Astrocyte (in vitro differentiated cells and primary cell): Measurements from ENCODE around the gene KLHDC10. TPM values are rescaled to one million over a fixed set of nuclear protein-coding genes. Genes with fewer than 3 reads are reported as not detected.
"Not testable (repeated sequence)": the region's sequence is repeated elsewhere in the genome, so short reads cannot be mapped to it uniquely, and the experiment has no call there.

Source experiments
- DNase-seq: peaks from one replicate; pipeline ENCODE4 v3.0.0-alpha.2; 2010; ENCODE audit warnings: low read depth
- FAIRE-seq: peaks from 2 replicates; lab custom pipeline; 2011; peaks lifted over from hg19 to GRCh38; lab: Jason Lieb, UNC
- H2AFZ ChIP-seq: 2 replicates; pipeline ENCODE4 v1.6.0; 2012; ENCODE audit warnings: low read depth, low read length, inconsistent platforms
- H3K27ac ChIP-seq: 2 replicates; pipeline ENCODE4 v1.5.1; 2011; ENCODE audit warnings: low read depth, low read length, inconsistent platforms
- H3K27me3 ChIP-seq: 2 replicates; pipeline ENCODE4 v1.6.0; 2011; ENCODE audit warnings: low read length, inconsistent platforms; ENCODE audit not compliant: insufficient read depth
- H3K36me3 ChIP-seq: 2 replicates; pipeline ENCODE4 v1.5.1; 2011; ENCODE audit warnings: low read length, inconsistent platforms; ENCODE audit not compliant: insufficient read depth
- H3K4me1 ChIP-seq: 2 replicates; pipeline ENCODE4 v1.5.1; 2011; ENCODE audit warnings: low read length, inconsistent platforms; ENCODE audit not compliant: insufficient read depth
- H3K4me2 ChIP-seq: 2 replicates; pipeline ENCODE4 v1.6.0; 2012; ENCODE audit warnings: low read length, inconsistent platforms
- H3K4me3 ChIP-seq: 2 replicates; pipeline ENCODE4 v1.5.1; 2011; ENCODE audit warnings: low read depth, mild to moderate bottlenecking, low read length, inconsistent platforms; ENCODE audit not compliant: insufficient read depth
- H3K79me2 ChIP-seq: 2 replicates; pipeline ENCODE4 v1.6.0; 2012; ENCODE audit warnings: mild to moderate bottlenecking, low read length, inconsistent platforms; ENCODE audit not compliant: insufficient read depth
- H3K9ac ChIP-seq: 2 replicates; pipeline ENCODE4 v1.6.0; 2012; ENCODE audit warnings: mild to moderate bottlenecking, low read length, inconsistent platforms
- H3K9me3 ChIP-seq: 2 replicates; pipeline ENCODE4 v1.5.1; 2012; ENCODE audit warnings: low read depth, mild to moderate bottlenecking, low read length, inconsistent platforms; ENCODE audit not compliant: insufficient read depth
- H4K20me1 ChIP-seq: 2 replicates; pipeline ENCODE4 v1.6.0; 2012; ENCODE audit warnings: low read length, inconsistent platforms; ENCODE audit not compliant: insufficient read depth
- H3K27ac Mint-ChIP-seq: one replicate; pipeline ENCODE4 v1.8.0; 2021; ENCODE audit warnings: mild to moderate bottlenecking, mixed read lengths; ENCODE audit not compliant: unreplicated experiment
- H3K27me3 Mint-ChIP-seq: one replicate; pipeline ENCODE4 v1.8.0; 2021; ENCODE audit warnings: low read depth, mixed read lengths; ENCODE audit not compliant: unreplicated experiment
- H3K36me3 Mint-ChIP-seq: one replicate; pipeline ENCODE4 v1.8.0; 2021; ENCODE audit warnings: low read depth, mixed read lengths; ENCODE audit not compliant: unreplicated experiment
- H3K4me1 Mint-ChIP-seq: one replicate; pipeline ENCODE4 v1.8.0; 2021; ENCODE audit warnings: low read depth, mixed read lengths; ENCODE audit not compliant: unreplicated experiment
- H3K4me3 Mint-ChIP-seq: one replicate; pipeline ENCODE4 v1.8.0; 2021; ENCODE audit warnings: mild to moderate bottlenecking, moderate library complexity, mixed read lengths; ENCODE audit not compliant: unreplicated experiment
- H3K9me3 Mint-ChIP-seq: one replicate; pipeline ENCODE4 v1.8.0; 2021; ENCODE audit warnings: mild to moderate bottlenecking, mixed read lengths; ENCODE audit not compliant: unreplicated experiment
- EZH2 ChIP-seq: IDR thresholded peaks from 2 replicates; pipeline ENCODE4 v1.6.1; 2012; ENCODE audit warnings: mild to moderate bottlenecking, low read length, inconsistent platforms; ENCODE audit not compliant: insufficient read depth
- total RNA-seq: library from RNA; stranded (reverse); gene quantifications from 2 replicates; pipeline ENCODE4 v1.2.1, GENCODE V29; 2021
- TF ChIP-seq, protein P1 (sequence below): IDR thresholded peaks from 2 replicates; pipeline ENCODE4 v1.5.1; 2011; ENCODE audit warnings: low read depth, mild to moderate bottlenecking, inconsistent platforms, low read length, moderate library complexity; ENCODE audit not compliant: insufficient read depth

Gene KLHDC10
- total RNA-seq, 1 donor from 2014 or later = 33.2 TPM

DNA sequence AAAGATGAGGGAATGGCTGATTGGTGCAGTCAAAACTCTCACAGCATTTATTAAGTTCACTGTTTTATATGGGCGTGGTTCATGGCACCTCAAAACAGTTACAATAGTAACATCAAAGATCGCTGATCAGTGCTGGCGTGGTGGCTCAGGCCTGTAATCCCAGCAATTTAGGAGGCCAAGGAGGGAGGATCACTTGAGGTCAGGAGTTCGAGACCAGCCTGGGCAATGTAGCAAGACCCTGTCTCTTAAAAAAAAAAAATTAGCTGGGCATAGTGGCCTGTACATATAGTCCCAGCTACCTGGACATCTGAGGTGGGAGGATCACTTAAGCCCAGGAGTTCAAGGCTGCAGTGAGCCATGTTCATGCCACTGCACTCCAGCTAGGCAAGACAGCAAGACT lies 48.5 kb downstream of the KLHDC10 start:
- no peak for FAIRE-seq
- no peak for DNase-seq
- Histone ChIP-seq H4K20me1 (no peaks in the 10 kb centered on the region), H2AFZ (no peak overlapping the region), H3K36me3 (peaks cover 22% of the 10 kb centered on the region), H3K27me3 (no peaks in the 10 kb centered on the region), H3K4me3 (no peak overlapping the region), H3K27ac (no peak overlapping the region), H3K4me1 (no peaks in the 10 kb centered on the region), H3K79me2 (no peaks in the 10 kb centered on the region), H3K4me2 (no peak overlapping the region), H3K9me3 (no peaks in the 10 kb centered on the region), H3K9ac (no peak overlapping the region)
- no peak overlapping the region for H3K4me3 Mint-ChIP-seq
- H3K4me1 Mint-ChIP-seq = no peaks in the 10 kb centered on the region
- peaks cover 16% of the 10 kb centered on the region for H3K36me3 Mint-ChIP-seq
- no peaks in the 10 kb centered on the region for H3K9me3 Mint-ChIP-seq
- TF ChIP-seq, protein P1, sequence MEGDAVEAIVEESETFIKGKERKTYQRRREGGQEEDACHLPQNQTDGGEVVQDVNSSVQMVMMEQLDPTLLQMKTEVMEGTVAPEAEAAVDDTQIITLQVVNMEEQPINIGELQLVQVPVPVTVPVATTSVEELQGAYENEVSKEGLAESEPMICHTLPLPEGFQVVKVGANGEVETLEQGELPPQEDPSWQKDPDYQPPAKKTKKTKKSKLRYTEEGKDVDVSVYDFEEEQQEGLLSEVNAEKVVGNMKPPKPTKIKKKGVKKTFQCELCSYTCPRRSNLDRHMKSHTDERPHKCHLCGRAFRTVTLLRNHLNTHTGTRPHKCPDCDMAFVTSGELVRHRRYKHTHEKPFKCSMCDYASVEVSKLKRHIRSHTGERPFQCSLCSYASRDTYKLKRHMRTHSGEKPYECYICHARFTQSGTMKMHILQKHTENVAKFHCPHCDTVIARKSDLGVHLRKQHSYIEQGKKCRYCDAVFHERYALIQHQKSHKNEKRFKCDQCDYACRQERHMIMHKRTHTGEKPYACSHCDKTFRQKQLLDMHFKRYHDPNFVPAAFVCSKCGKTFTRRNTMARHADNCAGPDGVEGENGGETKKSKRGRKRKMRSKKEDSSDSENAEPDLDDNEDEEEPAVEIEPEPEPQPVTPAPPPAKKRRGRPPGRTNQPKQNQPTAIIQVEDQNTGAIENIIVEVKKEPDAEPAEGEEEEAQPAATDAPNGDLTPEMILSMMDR = no peak
- TF ChIP-seq EZH2 = no peak
- H3K27ac Mint-ChIP-seq = no peak overlapping the region
- no peaks in the 10 kb centered on the region for H3K27me3 Mint-ChIP-seq

DNA sequence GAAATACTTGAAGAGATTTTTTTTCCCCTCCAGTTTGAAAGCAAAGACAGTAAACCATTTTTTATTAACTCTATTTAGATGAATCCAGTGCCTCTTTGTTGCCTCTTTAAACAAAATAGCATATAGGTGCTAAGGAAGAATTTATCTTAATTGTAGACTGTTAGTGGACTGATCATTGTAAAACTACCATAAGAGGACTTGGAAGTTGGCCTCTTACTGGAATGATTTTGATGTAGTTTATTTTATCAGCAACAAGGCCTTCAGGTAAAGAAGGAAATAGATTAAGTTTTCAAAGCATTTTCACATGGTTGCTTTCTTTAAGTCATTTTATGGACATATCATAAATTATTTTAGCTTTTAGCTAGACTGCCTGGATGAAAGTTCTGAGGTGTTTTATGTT lies 53.2 kb downstream of the KLHDC10 start:
- Mint-ChIP-seq H3K9me3 (no peaks in the 10 kb centered on the region), H3K36me3 (peaks cover 13% of the 10 kb centered on the region), H3K27me3 (no peaks in the 10 kb centered on the region), H3K27ac (no peak overlapping the region), H3K4me3 (no peak overlapping the region), H3K4me1 (peaks cover 5% of the 10 kb centered on the region)
- no peak overlapping the region for H3K4me3 ChIP-seq
- no peak overlapping the region for H3K9ac ChIP-seq
- FAIRE-seq (no peak), DNase-seq (no peak)
- H4K20me1 ChIP-seq = no peaks in the 10 kb centered on the region
- no peak overlapping the region for H3K4me2 ChIP-seq
- H3K79me2 ChIP-seq = no peaks in the 10 kb centered on the region
- no peaks in the 10 kb centered on the region for H3K27me3 ChIP-seq
- H3K27ac ChIP-seq = no peak overlapping the region
- no peak overlapping the region for H2AFZ ChIP-seq
- H3K4me1 ChIP-seq = no peaks in the 10 kb centered on the region
- no peak for TF ChIP-seq EZH2
- TF ChIP-seq, protein P1 = no peak
- peaks cover 33% of the 10 kb centered on the region for H3K36me3 ChIP-seq
- no peaks in the 10 kb centered on the region for H3K9me3 ChIP-seq

DNA sequence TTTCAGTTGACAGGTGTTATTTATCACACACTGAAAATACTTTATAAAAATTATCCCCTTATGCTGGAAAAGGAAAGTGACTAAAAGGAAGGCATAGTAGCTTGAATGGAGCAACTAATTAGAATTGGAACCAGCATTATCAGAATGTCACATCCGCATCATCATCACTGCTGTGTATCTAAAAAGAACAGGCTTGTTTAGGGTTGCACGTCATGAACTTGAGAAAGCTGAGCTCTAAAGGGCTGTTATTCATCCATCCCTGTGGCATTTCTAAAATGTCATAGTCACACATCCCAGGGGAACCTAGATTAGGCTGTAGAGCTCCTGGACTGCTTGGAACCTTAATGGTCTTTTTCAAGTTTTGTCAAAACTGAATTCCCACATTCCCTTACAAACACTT lies 54.4 kb downstream of the KLHDC10 start:
- no peak for TF ChIP-seq EZH2
- TF ChIP-seq, protein P1 = no peak
- DNase-seq (no peak), FAIRE-seq (no peak)
- Mint-ChIP-seq H3K9me3 (no peaks in the 10 kb centered on the region), H3K36me3 (peaks cover 11% of the 10 kb centered on the region), H3K27ac (no peak overlapping the region), H3K27me3 (no peaks in the 10 kb centered on the region), H3K4me1 (peaks cover 5% of the 10 kb centered on the region), H3K4me3 (no peak overlapping the region)
- Histone ChIP-seq H3K9ac (no peak overlapping the region), H4K20me1 (no peaks in the 10 kb centered on the region), H3K36me3 (peaks cover 36% of the 10 kb centered on the region), H3K4me3 (no peak overlapping the region), H2AFZ (no peak overlapping the region), H3K27ac (no peak overlapping the region), H3K27me3 (no peaks in the 10 kb centered on the region), H3K79me2 (no peaks in the 10 kb centered on the region), H3K4me1 (no peaks in the 10 kb centered on the region), H3K9me3 (no peaks in the 10 kb centered on the region), H3K4me2 (no peak overlapping the region)

DNA sequence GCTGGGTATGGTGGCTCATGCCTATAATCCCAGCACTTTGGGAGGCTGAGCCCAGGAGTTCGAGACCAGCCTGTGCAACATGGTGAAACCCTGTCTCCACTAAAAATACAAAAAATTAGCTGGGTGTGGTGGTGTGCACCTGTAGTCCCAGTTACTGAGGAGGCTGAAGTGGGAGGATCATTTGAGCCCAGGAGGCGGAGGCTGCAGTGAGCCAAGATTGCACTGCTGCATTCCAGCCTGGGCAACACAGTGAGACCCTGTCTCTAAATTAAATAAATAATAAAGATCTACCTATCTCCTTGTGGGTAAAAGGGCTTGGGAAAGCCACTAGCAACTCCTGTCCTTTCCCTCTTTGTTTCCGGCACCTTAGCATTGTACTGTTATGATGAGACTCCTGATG lies 56.5 kb downstream of the KLHDC10 start:
- not testable (repeated sequence) for H3K27ac ChIP-seq, H3K4me2 ChIP-seq, H3K4me3 Mint-ChIP-seq, H2AFZ ChIP-seq, DNase-seq, H3K9me3 Mint-ChIP-seq, H3K27me3 ChIP-seq, H3K4me1 Mint-ChIP-seq, H3K4me1 ChIP-seq, H3K9me3 ChIP-seq, H3K79me2 ChIP-seq, FAIRE-seq, H4K20me1 ChIP-seq, H3K27ac Mint-ChIP-seq, H3K4me3 ChIP-seq, H3K9ac ChIP-seq, H3K27me3 Mint-ChIP-seq
- peaks cover 42% of the 10 kb centered on the region for H3K36me3 ChIP-seq
- H3K36me3 Mint-ChIP-seq = peaks cover 18% of the 10 kb centered on the region
